ENCODE results near the gene STAMBP.
"Not testable (repeated sequence)": the region's sequence is repeated elsewhere in the genome, so short reads cannot be mapped to it uniquely, and the experiment has no call there.

The STAMBP gene

DNA sequence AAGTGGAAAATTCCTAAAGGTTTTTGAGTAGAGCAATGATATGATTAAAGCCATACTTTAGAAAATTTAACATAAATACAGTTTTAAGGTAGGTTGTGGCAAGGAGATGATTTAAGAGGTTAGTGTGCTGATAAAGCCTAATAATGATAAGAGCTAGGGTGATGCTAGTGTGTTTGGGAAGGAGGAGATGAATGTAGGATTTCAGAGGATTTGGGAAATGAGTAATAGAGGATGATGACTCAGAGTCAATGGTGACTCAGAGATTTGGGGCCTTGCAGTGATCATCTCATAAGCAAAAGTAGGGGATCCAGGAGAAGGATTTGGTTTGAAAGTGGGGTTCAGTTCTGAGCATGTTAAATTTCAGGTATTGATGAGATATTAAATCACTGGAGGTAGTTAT, 23.3 kb downstream of the STAMBP start:
- no peak overlapping the region for H3K27ac Mint-ChIP-seq
- no peaks in the 10 kb centered on the region for H3K27me3 Mint-ChIP-seq
- H3K4me3 Mint-ChIP-seq = no peak overlapping the region
- peak; percentile 31 for ATAC-seq
- peaks cover 16% of the 10 kb centered on the region for H3K4me1 Mint-ChIP-seq
- H3K9me3 Mint-ChIP-seq = no peaks in the 10 kb centered on the region
- DNase-seq = no peak

DNA sequence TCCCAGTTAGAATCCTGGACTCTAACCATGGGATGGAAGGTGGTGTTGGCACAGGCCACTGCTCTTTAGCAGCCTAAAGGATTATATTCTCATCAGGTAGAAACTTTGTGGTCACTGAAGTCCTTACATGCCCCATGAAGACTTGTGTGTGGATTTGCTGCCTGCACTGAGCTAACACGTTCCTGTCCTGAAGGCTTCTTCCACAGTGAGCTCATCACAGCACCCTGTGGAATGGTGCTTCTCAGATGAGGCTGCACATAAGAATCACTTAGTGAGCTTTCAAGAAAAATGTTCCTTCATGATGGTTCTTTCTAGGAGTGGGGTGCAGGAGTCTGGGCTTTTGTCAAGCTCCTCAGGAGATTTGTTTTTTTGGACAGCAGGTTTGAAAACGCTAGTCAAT, 26.8 kb downstream of the STAMBP start:
- H3K9me3 Mint-ChIP-seq = no peaks in the 10 kb centered on the region

DNA sequence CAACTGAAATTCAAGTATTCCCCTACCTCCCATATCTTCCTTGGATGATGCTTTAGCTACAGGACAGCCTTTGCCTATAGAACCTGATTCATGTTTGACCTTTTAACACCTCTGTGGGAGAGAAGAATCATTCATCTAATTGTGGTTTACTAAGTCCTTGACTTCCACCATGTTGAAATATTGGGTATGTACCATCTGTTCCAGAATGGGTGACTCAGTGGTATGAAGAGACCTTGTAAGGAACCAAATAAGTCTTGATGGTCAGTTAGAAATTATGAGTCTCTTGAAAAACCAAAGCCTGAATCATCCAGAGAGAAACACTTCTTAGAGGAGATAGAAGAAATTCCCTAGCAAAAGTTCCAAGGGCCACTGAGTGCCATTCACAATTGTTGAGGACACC, 27.5 kb downstream of the STAMBP start:
- peaks cover 46% of the 10 kb centered on the region for H3K4me1 Mint-ChIP-seq
- no peak for DNase-seq
- H3K9me3 Mint-ChIP-seq = no peaks in the 10 kb centered on the region
- H3K4me3 Mint-ChIP-seq = no peak overlapping the region
- no peak for ATAC-seq
- H3K27me3 Mint-ChIP-seq = no peaks in the 10 kb centered on the region
- no peak overlapping the region for H3K27ac Mint-ChIP-seq

More for the DNA sequence above, 26.8 kb downstream of the STAMBP start:
- Mint-ChIP-seq H3K27ac (no peak overlapping the region), H3K4me3 (no peak overlapping the region), H3K4me1 (peaks cover 44% of the 10 kb centered on the region), H3K27me3 (no peaks in the 10 kb centered on the region)
- no peak for ATAC-seq
- no peak for DNase-seq

DNA sequence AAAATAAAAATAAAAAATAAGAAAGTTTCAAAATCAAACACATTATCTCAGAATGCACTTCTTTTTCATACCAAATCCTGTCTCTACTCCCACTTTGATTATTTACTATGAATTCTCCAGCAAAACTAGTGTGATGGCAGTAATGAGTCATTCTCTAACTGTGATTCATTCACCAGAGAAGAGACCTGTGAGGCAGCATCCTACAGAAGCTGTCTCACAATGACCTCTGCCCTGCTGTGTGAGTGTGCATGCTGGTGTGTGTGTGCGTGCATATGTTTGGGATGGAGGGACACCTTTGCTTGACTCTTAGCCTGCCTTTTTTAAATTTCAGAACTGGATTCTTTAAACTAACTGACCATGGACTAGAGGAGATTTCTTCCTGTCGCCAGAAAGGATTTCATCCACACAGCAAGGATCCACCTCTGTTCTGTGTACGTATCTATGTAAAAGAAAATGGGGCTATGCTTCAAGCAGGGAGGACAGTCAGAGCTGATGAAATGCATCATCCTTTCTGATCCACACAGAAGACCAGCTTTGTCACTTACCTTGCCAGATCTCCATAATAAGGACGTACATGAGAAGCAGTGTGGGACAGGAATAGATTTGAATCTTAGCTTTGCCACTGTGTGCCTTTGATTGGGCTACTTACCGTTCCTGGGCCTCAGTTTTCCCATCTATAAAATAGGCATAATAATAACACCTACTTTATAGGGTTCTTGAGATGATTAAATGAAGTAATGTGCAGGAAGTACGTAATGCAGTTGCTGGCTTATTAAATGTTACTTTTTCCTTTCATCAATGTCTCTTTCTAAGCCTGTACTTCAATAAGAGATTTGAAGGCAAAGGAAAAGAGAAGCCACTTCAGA, 31.2 kb downstream of the STAMBP start:
- H3K9me3 Mint-ChIP-seq = no peaks in the 10 kb centered on the region
- H3K4me3 Mint-ChIP-seq = no peak overlapping the region
- ATAC-seq = peak; percentile 100
- peak; percentile 26 to 51 for DNase-seq
- peaks cover 46% of the 10 kb centered on the region for H3K4me1 Mint-ChIP-seq
- no peaks in the 10 kb centered on the region for H3K27me3 Mint-ChIP-seq
- peak overlapping the region; percentile 45 to 70 for H3K27ac Mint-ChIP-seq

DNA sequence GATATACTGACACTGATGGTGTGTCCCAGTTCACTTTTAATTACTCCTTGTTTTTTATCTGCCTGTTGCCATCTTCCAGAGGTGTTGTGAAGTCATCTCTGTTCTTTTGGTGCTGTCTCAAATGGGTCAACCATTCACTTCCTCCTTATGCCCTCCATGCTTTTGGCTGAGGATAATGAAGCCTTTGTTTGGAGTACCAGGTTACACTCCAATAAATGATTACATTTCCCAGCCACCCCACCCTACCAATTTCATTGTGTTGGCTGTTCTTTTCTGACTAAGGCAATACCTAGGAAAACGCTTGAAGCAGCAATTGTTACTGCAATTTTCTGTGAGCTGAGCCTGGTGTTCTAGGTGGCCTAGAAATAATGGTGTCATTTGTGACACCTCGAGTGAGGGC, 34.2 kb downstream of the STAMBP start:
- Mint-ChIP-seq H3K4me1 (peaks cover 23% of the 10 kb centered on the region), H3K4me3 (no peak overlapping the region), H3K9me3 (no peaks in the 10 kb centered on the region), H3K27ac (no peak overlapping the region), H3K27me3 (no peaks in the 10 kb centered on the region)
- DNase-seq (no peak), ATAC-seq (no peak)

DNA sequence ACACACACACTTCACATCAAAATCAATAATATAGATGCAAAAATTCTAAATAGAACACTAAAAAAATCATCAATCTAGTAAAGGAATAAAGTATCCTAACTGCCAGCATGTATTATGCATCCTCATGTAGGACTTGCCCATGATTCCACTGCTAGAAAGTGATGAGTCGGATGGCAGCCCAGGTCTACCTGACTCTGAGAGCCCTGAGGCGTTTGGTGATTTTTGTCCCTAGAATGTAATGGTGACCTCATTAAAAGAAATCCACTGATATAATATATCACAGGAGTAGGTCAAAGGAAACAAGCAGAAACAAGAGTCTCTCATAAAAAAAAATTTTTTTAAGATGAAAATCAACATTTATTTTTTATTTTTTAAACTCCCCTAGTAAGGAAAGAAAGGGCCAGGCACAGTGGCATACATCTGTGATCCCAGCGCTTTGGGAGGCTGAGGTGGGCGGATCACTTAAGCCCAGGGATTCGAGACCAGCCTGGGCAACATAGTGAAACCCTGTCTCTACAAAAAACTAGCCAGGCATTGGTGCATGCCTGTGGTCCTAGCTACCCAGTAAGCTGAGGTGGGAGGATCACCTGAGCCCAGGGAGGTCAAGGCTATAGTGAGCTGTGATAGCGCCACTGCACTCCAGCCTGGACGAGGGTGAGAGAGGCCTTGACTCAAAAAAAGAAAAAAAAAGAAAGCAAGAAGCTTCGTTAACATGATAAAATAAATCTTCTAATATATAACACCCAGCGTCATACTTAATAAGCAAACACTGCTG, 39.6 kb downstream of the STAMBP start:
- H3K27ac Mint-ChIP-seq = no peak overlapping the region
- no peaks in the 10 kb centered on the region for H3K27me3 Mint-ChIP-seq
- DNase-seq = no peak
- no peaks in the 10 kb centered on the region for H3K9me3 Mint-ChIP-seq
- ATAC-seq = no peak
- no peaks in the 10 kb centered on the region for H3K4me1 Mint-ChIP-seq
- H3K4me3 Mint-ChIP-seq = no peak overlapping the region

DNA sequence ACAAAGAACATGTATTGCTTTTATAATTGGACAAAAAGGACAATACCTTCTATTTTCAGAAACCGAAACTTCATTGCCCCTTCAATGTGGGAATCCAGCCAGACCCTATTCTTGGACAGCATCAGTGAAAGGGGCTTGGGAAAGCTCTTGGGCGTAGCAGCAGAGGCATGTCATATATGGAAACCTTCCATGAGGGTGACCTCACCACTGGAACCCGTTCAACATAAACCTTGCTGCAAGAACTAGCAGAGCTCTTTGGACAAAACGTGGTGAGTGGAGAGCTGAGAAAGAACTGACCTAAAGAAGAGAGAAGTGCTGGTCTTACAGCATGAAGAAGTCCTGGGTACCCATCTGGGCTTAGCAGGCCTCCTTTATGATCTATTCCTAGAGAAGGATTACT, 41.3 kb downstream of the STAMBP start:
- DNase-seq (no peak), ATAC-seq (no peak)
- no peak overlapping the region for H3K27ac Mint-ChIP-seq
- H3K4me1 Mint-ChIP-seq = no peaks in the 10 kb centered on the region
- H3K4me3 Mint-ChIP-seq = no peak overlapping the region
- no peaks in the 10 kb centered on the region for H3K9me3 Mint-ChIP-seq
- H3K27me3 Mint-ChIP-seq = no peaks in the 10 kb centered on the region

DNA sequence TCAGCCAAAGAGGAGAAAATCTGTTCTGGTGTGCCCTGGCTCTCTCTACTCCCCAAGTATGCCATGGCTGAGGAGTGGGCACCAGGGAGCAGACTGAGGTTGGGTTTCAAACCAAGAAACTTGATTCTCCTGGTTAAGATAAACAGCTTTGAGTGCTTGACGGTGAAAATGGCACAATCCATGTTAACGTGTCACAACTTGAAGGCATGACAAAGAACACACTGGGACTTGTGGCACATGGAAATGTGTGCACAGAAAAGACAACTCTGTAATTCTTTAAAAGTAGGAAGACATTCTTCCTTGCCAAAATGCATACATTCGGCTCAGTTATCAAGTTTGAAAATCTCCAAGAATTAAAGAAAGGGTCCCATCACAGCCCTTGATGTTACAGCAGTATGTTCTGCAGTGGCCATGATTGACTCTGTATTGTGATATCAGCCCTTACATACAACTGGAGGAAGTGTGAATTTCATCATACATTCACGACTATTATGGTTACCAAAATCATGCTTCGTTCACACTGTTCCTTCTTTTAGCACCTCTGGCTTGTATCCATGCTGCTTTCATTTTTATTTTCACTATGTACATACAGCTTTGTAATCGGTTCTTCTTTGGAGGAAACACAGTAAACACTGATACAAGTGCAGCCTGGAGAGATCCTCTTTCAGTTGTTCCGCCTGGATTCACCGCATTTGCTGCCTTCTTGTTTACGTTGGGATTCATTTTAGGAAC, 48.5 kb downstream of the STAMBP start:
- Mint-ChIP-seq H3K9me3 (no peaks in the 10 kb centered on the region), H3K27me3 (no peaks in the 10 kb centered on the region), H3K4me3 (no peak overlapping the region), H3K27ac (no peak overlapping the region), H3K4me1 (no peaks in the 10 kb centered on the region)
- peak; percentile 59 for ATAC-seq
- DNase-seq = no peak

DNA sequence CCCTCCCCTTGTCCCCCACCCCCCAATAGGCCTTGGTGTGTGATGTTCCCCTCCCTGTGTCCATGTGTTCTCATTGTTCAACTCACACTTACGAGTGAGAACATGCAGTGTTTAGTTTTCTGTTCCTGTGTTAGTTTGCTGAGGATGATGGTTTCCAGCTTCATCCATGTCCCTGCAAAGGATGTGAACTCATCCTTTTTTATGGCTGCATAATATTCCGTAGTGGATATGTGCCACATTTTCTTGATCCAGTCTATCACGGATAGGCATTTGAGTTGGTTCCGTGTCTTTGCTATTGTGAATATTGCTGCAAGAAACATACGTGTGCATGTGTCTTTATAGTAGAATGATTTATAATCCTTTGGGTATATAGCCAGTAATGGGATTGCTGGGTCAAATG, 49.2 kb downstream of the STAMBP start:
- H3K4me1 Mint-ChIP-seq, ATAC-seq, DNase-seq, H3K27ac Mint-ChIP-seq, H3K4me3 Mint-ChIP-seq, H3K9me3 Mint-ChIP-seq, H3K27me3 Mint-ChIP-seq: not testable (repeated sequence)

DNA sequence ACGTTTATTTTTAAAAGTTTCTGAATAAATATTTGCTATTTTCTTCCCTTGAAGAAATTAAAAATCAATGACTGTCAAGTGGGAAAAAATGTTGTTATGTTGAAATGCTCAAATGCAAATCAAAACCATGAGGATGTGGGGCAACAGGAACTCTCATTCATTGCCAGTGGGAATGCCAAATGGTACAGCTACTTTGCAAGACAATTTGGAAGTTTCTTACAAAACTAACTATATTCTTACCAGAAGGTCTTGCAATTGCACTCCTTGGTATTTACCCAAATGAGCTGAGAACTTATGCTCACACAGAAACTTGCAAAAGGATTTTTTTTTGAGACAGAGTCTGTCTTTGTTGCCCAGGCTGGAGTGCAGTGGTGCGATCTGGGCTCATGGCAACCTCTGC, 56.6 kb downstream of the STAMBP start:
- DNase-seq = no peak
- H3K27me3 Mint-ChIP-seq = peaks cover 13% of the 10 kb centered on the region
- peaks cover 4 to 7% of the 10 kb centered on the region in 2 donors for H3K9me3 Mint-ChIP-seq
- no peak overlapping the region for H3K4me3 Mint-ChIP-seq
- peaks cover 32% of the 10 kb centered on the region for H3K4me1 Mint-ChIP-seq
- no peak overlapping the region for H3K27ac Mint-ChIP-seq
- ATAC-seq = no peak

DNA sequence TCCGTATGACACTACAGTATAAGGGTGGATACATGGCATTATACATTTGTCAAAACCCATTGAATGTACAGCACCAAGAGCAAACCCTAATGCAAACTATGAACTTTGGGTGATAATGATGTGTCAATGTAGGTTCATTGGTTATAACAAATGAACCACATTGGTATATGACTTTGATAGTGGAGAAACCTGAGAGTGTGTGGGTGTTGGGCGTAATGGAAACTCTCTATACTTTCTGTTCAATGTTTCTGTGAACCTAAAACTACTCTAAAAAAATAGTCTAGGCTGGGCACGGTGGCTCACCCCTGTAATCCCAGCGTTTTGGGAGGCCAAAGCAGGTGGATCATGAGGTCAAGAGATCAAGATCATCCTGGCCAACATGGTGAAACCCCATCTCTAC, 57.6 kb downstream of the STAMBP start:
- Mint-ChIP-seq H3K27ac (peak overlapping the region in 1 of 2 donors; percentile 45), H3K9me3 (peaks cover 4 to 7% of the 10 kb centered on the region in 2 donors), H3K4me3 (peak overlapping the region; percentile 30 to 32), H3K27me3 (peaks cover 13% of the 10 kb centered on the region), H3K4me1 (peaks cover 32% of the 10 kb centered on the region)
- ATAC-seq (peak; percentile 98), DNase-seq (peak; percentile 36 to 46)

DNA sequence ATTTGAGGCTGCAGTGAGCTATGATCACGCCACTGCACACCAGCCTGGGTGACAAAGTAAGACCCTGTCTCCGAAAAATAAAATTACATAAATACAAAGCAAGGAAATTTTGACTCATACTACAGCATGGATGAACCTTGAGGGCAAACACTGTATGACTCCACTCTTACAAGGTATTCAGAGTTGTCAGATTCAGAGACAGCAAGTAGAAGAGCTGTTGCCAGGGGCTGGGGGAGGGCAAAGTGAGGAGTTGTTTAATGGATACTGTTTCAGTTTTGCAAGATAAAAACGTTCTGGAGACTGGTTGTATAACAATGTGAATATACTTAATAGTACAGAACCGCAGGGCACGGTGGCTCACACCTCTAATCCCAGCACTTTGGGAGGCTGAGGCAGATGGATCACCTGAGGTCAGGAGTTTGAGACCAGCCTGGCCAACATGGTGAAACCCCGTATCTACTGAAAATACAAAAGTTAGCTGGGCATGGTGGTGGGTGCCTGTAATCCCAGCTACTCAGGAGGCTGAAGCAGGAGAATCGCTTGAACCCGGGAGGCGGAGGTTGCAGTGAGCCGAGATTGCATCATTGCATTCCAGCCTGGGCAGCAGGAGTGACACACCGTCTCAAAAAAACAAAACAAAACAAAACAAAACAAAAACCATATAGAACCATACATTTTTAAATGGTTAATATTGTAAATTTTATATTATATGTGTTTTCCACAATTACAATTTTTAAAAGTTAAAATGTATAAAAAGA, 59.0 kb downstream of the STAMBP start:
- H3K4me3 Mint-ChIP-seq, H3K9me3 Mint-ChIP-seq, ATAC-seq, DNase-seq, H3K27ac Mint-ChIP-seq: not testable (repeated sequence)
- Mint-ChIP-seq H3K4me1 (peaks cover 32% of the 10 kb centered on the region), H3K27me3 (peaks cover 10% of the 10 kb centered on the region)

DNA sequence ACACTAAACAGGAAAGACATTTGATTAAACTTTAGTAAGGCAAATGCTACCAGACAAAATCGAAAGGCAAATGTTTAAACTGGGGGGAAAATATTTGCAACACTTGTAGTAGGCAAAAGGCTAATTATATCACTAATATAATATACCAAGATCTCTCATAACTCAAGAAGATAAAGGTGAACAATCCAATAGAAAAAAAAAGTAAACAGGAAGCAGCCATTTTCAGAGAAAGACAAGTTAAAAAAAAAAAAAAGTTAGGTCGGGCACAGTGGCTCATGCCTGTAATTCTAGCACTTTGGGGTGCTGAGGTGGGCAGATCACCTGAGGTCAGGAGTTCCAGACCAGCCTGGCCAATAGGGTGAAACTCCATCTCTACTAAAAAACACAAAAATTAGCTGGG, 59.6 kb downstream of the STAMBP start:
- DNase-seq (no peak), ATAC-seq (no peak)
- peaks cover 4 to 7% of the 10 kb centered on the region in 2 donors for H3K9me3 Mint-ChIP-seq
- H3K4me3 Mint-ChIP-seq = no peak overlapping the region
- H3K27ac Mint-ChIP-seq = peak overlapping the region; percentile 22 to 75
- peaks cover 4% of the 10 kb centered on the region for H3K27me3 Mint-ChIP-seq
- peaks cover 32% of the 10 kb centered on the region for H3K4me1 Mint-ChIP-seq

DNA sequence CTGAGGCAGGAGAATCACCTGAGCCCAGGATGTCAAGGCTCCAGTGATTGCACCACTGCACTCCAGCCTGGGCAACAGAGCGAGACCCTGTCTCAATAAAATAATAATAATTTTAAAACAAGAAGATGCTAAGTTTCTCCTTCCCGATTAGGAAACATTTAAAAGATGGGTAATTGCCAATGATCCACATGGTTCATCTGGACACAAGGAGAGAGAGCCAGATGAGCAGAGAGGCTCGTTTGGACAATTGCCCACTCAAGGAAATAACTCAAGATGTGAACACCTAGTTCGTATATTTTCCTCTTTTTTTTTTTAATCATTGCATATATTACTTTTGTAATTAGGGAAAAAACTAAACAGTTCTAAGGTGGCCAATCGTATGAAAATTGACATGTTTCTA, 60.4 kb downstream of the STAMBP start:
- ATAC-seq (no peak), DNase-seq (no peak)
- Mint-ChIP-seq H3K4me1 (peaks cover 34% of the 10 kb centered on the region), H3K4me3 (no peak overlapping the region), H3K9me3 (peaks cover 4 to 7% of the 10 kb centered on the region in 2 donors), H3K27ac (no peak overlapping the region), H3K27me3 (no peaks in the 10 kb centered on the region)

Measured in stimulated activated naive CD8-positive, alpha-beta T cell treated with anti-CD3 and anti-CD28 coated beads, Interleukin-15, amount 100 ng/mL, for 72 hours (primary cell).